Measurements from ENCODE around the gene MSMP. TPM values are rescaled to one million over a fixed set of nuclear protein-coding genes. Genes with fewer than 3 reads are reported as not detected.

MSMP gene
- total RNA-seq, 1 experiment from 2014 or later: not detected

GRCh38 chr9:35743880-35744518 is 10.1 kb downstream of the MSMP start:
- DNase-seq (ENCODE audit: low spot score): no peak

GRCh38 chr9:35743452-35743851 is 10.6 kb downstream of the MSMP start:
- DNase-seq (ENCODE audit: low spot score): no peak

- no peak for DNase-seq (ENCODE audit: low spot score)
These were observed 12.3 kb downstream of the MSMP start for GRCh38 chr9:35741740-35742139.

- no peak for DNase-seq (ENCODE audit: low spot score)
These were observed 13.8 kb downstream of the MSMP start for GRCh38 chr9:35740243-35740642.

- no peak for DNase-seq (ENCODE audit: low spot score)
These were observed 15.2 kb downstream of the MSMP start for GRCh38 chr9:35738924-35739323.

GRCh38 chr9:35738186-35738585 is 15.9 kb downstream of the MSMP start:
- no peak for DNase-seq (ENCODE audit: low spot score)

- DNase-seq (ENCODE audit: low spot score): no peak
These were observed 16.9 kb downstream of the MSMP start for GRCh38 chr9:35737143-35737542.

- DNase-seq (ENCODE audit: low spot score): no peak
These were observed 17.9 kb downstream of the MSMP start for GRCh38 chr9:35736201-35736633.

GRCh38 chr9:35734096-35734495 is 20.0 kb downstream of the MSMP start:
- no peak for DNase-seq (ENCODE audit: low spot score)

GRCh38 chr9:35732800-35733541 is 21.1 kb downstream of the MSMP start:
- DNase-seq (ENCODE audit: low spot score): peak; percentile 63

- DNase-seq (ENCODE audit: low spot score): peak; percentile 96
These were observed 21.8 kb downstream of the MSMP start, which contains the start of the genes CREB3 and TLN1 for GRCh38 chr9:35732185-35732799. CREB3 (plus strand) TSS chr9:35732666; CDS start chr9:35732773, 107 bp downstream. TLN1 (minus strand) TSS chr9:35732195; CDS start chr9:35725694, 6,501 bp downstream.

- no peak for DNase-seq (ENCODE audit: low spot score)
These were observed 22.5 kb downstream of the MSMP start for GRCh38 chr9:35731415-35732184.

GRCh38 chr9:35730486-35730854 is 23.6 kb downstream of the MSMP start:
- no peak for DNase-seq (ENCODE audit: low spot score)

GRCh38 chr9:35729700-35730485 is 24.2 kb downstream of the MSMP start:
- peak; percentile 91 for DNase-seq (ENCODE audit: low spot score)

GRCh38 chr9:35729101-35729500 is 25.0 kb downstream of the MSMP start:
- DNase-seq (ENCODE audit: low spot score): no peak

- DNase-seq (ENCODE audit: low spot score): peak; percentile 88
These were observed 25.8 kb downstream of the MSMP start for GRCh38 chr9:35728041-35728971.

- no peak for DNase-seq (ENCODE audit: low spot score)
These were observed 26.4 kb downstream of the MSMP start for GRCh38 chr9:35727676-35728040.

GRCh38 chr9:35726931-35727330 is 27.1 kb downstream of the MSMP start:
- peak; percentile 62 for DNase-seq (ENCODE audit: low spot score)

GRCh38 chr9:35725362-35725761 is 28.7 kb downstream of the MSMP start:
- DNase-seq (ENCODE audit: low spot score): no peak

GRCh38 chr9:35723908-35724307 is 30.2 kb downstream of the MSMP start:
- no peak for DNase-seq (ENCODE audit: low spot score)
